Measurements from ENCODE around the gene PBX1.
A peak's percentile ranks its signal among the peaks of the same experiment; 100 is the strongest.

Gene PBX1

DNA sequence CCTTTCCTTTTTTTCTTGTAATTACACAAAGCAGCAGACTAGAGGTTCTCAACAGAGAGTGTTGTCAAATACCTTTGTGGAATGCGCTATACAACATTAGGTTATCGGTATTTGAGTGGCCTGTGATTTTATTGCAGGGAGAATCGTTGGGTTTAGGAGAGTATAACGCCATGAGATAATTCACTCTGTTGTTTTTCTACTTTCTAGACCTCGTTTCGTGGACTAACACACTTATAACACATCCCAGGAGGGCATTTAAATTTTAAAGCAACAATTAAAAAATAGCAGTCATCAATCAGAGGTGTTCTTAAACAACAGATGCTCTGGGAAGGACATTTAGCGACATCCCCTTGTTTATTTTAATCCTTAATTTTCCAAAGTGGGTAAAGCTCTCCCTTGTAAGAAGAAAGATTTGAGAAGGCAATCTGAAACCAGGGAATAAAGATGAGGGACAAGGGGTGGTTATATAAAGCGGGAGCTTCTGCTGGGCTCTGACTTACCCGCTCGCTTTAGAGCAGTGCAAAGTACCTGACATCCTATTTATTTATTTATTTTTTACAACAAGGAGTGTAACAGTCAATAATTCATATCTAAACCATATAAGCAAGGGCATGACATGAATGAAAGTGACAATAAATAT lies 4.9 kb downstream of the PBX1 start (continued):
- TF ChIP-seq ZNF561 (tag by site-specific recombination; IDR thresholded peaks at IDR 0.05; ENCODE audit: borderline replicate concordance), result peak; percentile 49; the same call in 1 of the 2 replicates
- TF ChIP-seq YY2 (tag by site-specific recombination; IDR thresholded peaks at IDR 0.05), result no peak
- TF ChIP-seq, protein P1, sequence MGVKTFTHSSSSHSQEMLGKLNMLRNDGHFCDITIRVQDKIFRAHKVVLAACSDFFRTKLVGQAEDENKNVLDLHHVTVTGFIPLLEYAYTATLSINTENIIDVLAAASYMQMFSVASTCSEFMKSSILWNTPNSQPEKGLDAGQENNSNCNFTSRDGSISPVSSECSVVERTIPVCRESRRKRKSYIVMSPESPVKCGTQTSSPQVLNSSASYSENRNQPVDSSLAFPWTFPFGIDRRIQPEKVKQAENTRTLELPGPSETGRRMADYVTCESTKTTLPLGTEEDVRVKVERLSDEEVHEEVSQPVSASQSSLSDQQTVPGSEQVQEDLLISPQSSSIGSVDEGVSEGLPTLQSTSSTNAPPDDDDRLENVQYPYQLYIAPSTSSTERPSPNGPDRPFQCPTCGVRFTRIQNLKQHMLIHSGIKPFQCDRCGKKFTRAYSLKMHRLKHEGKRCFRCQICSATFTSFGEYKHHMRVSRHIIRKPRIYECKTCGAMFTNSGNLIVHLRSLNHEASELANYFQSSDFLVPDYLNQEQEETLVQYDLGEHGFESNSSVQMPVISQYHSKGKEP (tag by site-specific recombination; IDR thresholded peaks at IDR 0.05), result peak; percentile 15; the same call in 1 of the 2 replicates
- peak; percentile 58; the same call in 1 of the 2 replicates for TF ChIP-seq ZSCAN30 (tag by site-specific recombination; IDR thresholded peaks at IDR 0.05)
- no peak for TF ChIP-seq ZNF768 (tag by site-specific recombination; IDR thresholded peaks at IDR 0.05)
- TF ChIP-seq ZBTB6 (tag by site-specific recombination; IDR thresholded peaks at IDR 0.05), result no peak
- no peak for TF ChIP-seq ZNF404 (tag by site-specific recombination; IDR thresholded peaks at IDR 0.05)
- TF ChIP-seq, protein P2, sequence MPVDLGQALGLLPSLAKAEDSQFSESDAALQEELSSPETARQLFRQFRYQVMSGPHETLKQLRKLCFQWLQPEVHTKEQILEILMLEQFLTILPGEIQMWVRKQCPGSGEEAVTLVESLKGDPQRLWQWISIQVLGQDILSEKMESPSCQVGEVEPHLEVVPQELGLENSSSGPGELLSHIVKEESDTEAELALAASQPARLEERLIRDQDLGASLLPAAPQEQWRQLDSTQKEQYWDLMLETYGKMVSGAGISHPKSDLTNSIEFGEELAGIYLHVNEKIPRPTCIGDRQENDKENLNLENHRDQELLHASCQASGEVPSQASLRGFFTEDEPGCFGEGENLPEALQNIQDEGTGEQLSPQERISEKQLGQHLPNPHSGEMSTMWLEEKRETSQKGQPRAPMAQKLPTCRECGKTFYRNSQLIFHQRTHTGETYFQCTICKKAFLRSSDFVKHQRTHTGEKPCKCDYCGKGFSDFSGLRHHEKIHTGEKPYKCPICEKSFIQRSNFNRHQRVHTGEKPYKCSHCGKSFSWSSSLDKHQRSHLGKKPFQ (tag by site-specific recombination; IDR thresholded peaks at IDR 0.05), result peak; percentile 41; the same call in 1 of the 2 replicates
- no peak for TF ChIP-seq ZNF174 (tag by site-specific recombination; IDR thresholded peaks at IDR 0.05)
- TF ChIP-seq PRDM6 (tag by site-specific recombination; IDR thresholded peaks at IDR 0.05), result peak; percentile 99
- TF ChIP-seq ZBTB48 (tag by site-specific recombination; IDR thresholded peaks at IDR 0.05), result peak; percentile 90
- no peak for TF ChIP-seq GLI4 (tag by site-specific recombination; IDR thresholded peaks at IDR 0.05)
- TF ChIP-seq, protein P3, sequence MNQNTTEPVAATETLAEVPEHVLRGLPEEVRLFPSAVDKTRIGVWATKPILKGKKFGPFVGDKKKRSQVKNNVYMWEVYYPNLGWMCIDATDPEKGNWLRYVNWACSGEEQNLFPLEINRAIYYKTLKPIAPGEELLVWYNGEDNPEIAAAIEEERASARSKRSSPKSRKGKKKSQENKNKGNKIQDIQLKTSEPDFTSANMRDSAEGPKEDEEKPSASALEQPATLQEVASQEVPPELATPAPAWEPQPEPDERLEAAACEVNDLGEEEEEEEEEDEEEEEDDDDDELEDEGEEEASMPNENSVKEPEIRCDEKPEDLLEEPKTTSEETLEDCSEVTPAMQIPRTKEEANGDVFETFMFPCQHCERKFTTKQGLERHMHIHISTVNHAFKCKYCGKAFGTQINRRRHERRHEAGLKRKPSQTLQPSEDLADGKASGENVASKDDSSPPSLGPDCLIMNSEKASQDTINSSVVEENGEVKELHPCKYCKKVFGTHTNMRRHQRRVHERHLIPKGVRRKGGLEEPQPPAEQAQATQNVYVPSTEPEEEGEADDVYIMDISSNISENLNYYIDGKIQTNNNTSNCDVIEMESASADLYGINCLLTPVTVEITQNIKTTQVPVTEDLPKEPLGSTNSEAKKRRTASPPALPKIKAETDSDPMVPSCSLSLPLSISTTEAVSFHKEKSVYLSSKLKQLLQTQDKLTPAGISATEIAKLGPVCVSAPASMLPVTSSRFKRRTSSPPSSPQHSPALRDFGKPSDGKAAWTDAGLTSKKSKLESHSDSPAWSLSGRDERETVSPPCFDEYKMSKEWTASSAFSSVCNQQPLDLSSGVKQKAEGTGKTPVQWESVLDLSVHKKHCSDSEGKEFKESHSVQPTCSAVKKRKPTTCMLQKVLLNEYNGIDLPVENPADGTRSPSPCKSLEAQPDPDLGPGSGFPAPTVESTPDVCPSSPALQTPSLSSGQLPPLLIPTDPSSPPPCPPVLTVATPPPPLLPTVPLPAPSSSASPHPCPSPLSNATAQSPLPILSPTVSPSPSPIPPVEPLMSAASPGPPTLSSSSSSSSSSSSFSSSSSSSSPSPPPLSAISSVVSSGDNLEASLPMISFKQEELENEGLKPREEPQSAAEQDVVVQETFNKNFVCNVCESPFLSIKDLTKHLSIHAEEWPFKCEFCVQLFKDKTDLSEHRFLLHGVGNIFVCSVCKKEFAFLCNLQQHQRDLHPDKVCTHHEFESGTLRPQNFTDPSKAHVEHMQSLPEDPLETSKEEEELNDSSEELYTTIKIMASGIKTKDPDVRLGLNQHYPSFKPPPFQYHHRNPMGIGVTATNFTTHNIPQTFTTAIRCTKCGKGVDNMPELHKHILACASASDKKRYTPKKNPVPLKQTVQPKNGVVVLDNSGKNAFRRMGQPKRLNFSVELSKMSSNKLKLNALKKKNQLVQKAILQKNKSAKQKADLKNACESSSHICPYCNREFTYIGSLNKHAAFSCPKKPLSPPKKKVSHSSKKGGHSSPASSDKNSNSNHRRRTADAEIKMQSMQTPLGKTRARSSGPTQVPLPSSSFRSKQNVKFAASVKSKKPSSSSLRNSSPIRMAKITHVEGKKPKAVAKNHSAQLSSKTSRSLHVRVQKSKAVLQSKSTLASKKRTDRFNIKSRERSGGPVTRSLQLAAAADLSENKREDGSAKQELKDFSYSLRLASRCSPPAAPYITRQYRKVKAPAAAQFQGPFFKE (tag by site-specific recombination; IDR thresholded peaks at IDR 0.05; ENCODE audit: borderline replicate concordance), result no peak
- peak; percentile 82 for TF ChIP-seq FEZF1 (tag by site-specific recombination; IDR thresholded peaks at IDR 0.05)
- no peak for TF ChIP-seq ZNF473 (tag by site-specific recombination; IDR thresholded peaks at IDR 0.05)
- TF ChIP-seq ZBTB26 (tag by site-specific recombination; optimal IDR thresholded peaks at IDR 0.05), result no peak
- TF ChIP-seq, protein P4, sequence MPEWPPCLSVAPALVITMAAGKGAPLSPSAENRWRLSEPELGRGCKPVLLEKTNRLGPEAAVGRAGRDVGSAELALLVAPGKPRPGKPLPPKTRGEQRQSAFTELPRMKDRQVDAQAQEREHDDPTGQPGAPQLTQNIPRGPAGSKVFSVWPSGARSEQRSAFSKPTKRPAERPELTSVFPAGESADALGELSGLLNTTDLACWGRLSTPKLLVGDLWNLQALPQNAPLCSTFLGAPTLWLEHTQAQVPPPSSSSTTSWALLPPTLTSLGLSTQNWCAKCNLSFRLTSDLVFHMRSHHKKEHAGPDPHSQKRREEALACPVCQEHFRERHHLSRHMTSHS (tag by site-specific recombination; IDR thresholded peaks at IDR 0.05), result no peak
- TF ChIP-seq, protein P5, sequence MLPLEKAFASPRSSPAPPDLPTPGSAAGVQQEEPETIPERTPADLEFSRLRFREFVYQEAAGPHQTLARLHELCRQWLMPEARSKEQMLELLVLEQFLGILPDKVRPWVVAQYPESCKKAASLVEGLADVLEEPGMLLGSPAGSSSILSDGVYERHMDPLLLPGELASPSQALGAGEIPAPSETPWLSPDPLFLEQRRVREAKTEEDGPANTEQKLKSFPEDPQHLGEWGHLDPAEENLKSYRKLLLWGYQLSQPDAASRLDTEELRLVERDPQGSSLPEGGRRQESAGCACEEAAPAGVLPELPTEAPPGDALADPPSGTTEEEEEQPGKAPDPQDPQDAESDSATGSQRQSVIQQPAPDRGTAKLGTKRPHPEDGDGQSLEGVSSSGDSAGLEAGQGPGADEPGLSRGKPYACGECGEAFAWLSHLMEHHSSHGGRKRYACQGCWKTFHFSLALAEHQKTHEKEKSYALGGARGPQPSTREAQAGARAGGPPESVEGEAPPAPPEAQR (tag by site-specific recombination; IDR thresholded peaks at IDR 0.05), result no peak
- no peak for TF ChIP-seq ZNF10 (tag by site-specific recombination; IDR thresholded peaks at IDR 0.05)
- TF ChIP-seq ZNF16 (tag by site-specific recombination; IDR thresholded peaks at IDR 0.05; ENCODE audit: low read depth), result no peak
- no peak for TF ChIP-seq REPIN1 (tag by site-specific recombination; IDR thresholded peaks at IDR 0.05; ENCODE audit: low read depth)
- TF ChIP-seq ZNF776 (tag by site-specific recombination; IDR thresholded peaks at IDR 0.05; ENCODE audit: borderline replicate concordance), result no peak
- no peak for TF ChIP-seq ZNF274 (IDR thresholded peaks at IDR 0.05; ENCODE audit: low read length)
- TF ChIP-seq ZNF274 (tag by site-specific recombination; IDR thresholded peaks at IDR 0.05; ENCODE audit: borderline replicate concordance), result no peak
